NCI-H2171 treated with DMSO at 0.1 percent for 48 hours (cell line): ENCODE data around the gene GLT6D1.

Source experiments
- DNase-seq: peaks from one replicate; lab custom pipeline; 2025; lab: John Stamatoyannopoulos, UW

GLT6D1 gene

DNA sequence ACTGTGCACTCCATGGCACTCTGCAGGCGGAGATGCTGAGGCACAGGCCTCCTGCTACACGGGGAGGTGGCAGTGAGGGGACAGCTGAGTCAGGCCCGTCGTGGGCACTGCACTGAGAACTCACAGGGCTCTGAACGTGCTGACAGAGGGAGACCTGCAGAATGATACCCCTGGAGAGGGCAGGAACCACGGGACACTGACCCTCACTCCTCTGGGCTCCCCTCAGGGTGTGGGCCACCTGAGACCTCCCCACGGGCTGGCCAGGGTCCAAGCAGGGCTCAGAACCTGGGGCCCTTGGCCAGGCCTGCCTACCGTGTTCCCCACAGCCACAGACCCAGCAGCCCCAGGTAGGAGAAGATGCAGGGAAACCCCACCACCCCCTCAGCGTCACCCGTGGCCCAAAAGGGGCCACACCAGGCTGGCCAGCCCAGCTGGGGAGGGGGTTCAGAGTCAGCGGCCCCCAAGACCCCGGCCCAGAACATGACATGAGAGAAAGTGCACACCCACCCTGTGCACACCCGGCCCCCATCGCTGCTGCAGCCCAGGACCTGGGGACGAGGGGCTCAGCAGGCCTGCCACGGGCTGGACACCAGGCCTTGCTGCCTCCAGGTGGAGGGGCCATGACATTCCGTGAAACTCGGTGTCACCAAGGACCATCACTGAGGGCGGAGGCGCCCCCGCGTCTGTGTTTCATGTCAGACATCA is 30.9 kb downstream of the GLT6D1 start:
- DNase-seq: no peak

DNA sequence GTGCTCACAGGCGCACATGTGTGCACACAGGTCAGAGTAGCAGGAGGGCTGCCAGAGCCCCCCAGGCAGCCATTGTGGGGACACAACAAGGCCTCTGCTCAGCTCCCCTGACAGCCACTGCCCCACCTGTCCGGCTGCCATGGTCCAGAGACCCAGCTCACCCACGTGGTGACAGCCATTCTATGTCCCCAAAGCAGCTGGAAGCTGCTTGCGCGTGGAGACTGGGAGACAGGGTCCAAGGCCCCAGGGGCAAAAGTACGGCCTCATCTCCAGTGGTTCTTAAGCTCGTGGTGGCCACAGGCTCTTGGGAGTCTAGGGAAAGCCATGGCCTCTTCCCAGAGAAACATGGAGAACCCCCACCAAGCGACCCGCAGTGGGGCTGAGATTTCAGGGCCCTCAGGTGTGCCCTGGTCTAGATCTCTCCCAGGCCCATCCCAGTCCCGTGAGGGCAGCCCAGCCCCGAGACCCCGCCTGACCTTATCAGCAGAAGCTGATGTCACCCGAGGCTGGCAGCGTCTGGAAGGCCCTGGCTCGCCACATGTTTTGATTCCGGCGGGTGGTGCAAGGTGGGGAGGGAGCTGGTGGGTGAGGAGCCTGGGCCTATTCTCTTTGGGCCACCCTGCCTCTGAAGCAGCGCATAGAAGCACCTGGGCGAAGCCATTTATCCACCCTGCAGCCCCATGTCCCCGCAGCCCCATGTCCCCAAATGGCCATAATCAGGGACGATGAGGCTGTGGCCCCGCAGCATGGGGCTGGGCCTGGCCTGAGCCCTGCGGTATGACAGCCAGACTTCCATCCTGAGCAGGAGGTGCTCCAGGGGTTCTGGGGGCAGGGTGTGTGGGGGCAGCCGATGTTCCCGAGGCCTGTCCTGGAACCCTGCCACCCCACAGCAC is 31.7 kb downstream of the GLT6D1 start:
- no peak for DNase-seq

DNA sequence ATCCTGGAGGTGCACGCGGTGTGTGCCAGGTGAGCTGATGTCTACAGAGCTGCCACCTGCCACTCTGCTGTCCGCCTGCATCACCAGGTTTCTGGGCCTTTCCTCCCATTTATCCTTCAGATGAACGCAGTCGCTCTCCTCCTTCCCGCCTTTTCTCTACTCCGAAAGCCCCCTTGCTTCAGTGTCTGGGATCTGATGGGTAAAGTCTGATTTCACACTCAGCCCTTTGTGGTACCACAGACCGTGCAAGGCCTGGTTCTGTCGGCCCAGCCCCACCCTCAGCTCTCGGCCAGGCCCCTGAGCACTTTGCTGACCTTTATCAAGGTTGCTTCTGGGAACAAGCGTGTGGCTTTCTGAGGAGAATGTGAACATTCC is 32.5 kb downstream of the GLT6D1 start:
- DNase-seq: no peak

DNA sequence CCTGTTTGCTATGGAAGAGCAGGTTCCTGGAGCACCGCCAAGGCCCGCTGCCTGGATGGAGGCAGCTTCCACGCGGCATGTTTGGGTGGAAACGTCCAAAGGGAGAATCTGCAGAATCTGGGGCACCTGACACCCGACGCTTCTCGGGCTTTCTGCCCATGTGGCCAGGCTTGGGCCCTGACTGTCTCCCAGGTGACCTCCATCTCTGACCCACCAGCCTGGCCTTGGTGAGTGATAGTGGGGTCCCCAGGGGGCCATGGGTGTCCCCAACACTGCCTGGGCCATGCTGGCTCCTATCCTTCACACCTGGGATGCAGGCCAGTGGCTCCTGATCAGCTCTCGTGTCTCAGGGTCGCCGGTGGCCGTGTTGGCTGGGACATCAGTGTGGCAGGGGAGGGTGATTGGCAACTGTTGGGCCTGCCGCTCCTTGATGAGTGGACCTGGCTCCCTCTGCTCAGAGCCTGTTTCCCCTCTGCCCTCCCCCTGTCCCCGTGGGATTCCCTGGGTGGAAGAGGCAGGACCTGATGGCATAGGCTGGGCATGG is 34.0 kb downstream of the GLT6D1 start:
- DNase-seq: no peak

DNA sequence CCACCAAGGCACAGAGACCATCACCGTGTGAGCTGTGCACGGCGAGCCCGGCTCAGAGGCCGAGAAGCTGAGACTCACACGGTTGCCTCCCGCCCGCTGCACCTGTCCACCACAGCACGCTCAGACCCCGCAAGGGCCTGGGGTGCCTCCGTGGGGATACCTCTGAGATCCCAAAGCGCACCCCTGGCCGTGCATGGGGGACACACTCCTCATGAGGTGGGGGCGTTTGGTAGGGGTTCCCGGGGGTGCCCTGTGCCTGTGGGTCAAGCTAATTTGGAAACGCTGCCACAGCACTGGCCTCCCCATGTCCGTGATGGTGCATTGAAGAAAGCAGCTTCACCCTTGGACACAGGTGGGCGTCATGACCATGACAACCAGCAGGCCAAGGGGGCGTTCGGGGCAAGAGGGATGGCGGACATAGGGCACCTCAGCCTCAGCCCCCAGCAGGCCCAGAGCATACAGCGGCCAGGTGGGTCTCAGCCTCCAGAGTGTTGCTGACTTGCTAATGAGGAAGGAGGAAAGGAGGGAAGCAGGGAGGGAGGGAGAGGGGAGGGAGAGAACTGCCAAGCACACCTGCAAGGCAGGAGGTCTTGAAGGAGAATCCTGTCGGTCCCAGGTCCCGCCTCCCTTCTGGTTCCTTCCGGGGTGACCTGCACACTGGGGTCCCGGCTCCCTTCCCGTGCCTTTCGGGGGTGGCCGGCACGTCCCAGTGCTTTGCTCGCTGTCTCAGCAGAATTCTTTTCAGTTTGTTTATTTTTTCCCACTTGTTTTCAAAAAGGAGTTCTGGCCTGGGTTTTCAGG is 34.7 kb downstream of the GLT6D1 start:
- no peak for DNase-seq

DNA sequence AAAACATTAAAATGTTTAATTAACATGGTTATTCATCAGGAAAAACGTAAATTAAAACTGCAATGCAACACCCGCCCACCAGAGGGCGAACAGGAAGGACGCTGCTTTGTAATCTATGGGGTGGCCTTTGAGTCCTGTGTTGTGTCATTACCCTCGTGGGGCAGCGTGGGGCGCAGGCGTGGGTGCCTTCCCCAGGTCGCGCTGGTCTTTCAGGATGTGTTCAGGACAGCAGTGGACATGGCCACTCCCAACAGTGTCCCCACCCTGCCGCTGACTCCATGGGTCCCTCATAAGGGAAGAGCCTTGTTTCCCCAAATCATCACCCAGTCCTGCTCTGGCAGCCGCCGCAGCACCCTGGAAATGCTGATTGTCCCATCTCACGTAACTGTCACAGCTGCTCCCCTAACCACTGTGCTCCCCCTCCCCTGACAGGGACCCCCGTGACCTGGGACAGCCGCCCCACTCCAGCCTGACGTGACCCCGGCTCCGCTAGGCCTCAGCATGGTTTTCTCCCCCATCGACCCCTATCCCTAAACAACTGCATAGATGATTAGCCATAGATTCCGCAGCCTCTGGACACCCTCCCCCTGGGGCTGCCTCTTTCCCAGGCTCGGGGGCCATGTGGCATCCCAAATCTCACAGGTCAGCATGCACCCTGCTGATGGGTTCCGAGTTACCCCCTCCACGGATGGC is 36.4 kb downstream of the GLT6D1 start:
- peak; percentile 43 for DNase-seq

DNA sequence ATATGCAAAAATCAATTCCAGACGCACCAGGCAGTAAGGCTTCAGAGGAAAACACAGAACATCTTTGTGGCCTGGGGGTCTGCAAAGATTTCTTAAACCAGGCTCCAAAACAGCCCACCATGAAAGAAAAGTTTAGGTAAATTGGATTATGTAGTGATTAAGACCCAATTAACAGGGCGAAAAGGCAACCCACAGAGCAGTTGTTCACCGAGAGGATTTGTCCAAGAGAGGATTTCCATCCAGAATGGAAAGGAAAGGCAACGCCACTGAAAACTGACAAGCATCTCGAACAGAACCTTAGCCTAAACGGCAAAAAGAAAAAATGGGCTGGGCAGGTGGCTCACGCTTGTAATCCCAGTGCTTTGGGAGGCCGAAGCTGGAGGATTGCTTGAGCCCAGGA is 37.4 kb downstream of the GLT6D1 start:
- no peak for DNase-seq

DNA sequence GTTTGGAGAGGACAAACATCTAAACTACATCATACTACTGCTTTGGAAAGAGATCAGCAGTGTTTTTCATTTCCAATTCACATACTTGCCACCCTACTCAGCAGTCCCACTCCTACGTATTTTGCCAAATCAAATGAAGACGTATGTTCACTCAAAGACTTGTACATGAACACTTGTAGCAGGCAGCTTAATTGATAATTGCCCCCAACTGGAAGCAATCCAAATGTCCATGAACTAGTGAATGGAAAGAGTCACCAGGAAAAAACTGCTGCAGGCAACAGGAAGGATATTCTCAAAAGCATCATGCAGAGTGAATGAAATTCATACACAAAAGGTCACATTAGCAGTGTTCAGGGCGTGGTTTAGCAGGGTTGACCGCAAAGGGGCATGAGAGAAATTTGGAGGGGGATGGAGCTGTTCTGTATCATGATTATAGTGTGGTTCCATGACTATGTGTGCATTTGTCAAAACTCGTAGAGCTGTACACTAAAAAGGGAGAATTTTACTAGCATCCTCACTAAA is 39.0 kb downstream of the GLT6D1 start:
- DNase-seq: no peak

DNA sequence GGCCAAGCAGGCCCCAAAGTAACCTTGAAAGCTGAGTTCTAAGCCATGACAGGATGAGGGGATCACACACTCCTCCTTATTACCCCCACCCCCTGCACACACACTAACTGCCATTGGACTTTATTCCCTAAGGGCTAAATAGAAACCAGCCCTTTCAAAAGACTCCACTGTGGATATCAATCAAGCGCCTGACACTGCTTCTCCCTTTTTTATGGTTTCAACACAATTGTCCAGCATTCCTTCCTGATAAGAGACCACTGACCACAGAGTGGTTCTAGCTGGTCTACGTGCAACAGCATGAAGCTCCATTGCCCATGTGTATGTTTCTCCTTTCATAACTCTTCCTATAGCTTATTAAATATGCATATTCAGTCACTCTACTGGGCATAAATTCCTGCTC is 43.1 kb downstream of the GLT6D1 start:
- no peak for DNase-seq

DNA sequence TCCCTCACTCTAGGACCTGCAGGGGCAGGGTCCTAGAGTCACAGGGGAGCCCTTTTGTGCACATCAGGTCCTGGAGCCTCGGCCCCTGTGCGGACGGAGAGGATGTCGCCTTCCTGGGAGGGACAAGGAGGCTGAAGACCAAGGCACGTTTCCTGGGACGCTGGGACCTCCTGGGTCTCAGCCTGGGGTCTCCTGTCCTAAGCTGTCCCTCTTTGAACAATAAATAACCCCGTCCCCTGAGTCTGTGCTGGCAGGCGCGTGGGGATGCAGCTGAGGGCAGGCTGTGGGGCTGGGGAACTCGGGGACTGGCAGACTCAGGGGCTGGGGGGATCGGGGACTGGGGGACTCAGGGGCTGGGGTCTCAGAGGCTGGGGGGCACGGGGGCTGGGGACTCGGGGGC is 46.7 kb downstream of the GLT6D1 start:
- DNase-seq: no peak

DNA sequence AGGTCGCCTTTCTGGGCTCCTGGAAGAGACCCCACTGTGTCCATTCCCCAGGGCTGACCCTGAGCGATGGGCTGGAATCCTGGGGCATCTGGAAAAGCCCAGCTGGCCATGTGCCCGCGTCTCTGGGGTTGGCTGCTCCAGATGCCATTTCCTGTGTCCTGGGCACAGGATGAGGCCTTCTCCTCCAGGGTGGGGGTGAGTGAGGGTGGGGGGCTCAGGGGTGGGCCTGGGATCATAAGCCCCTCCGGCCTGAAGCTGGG is 47.1 kb downstream of the GLT6D1 start:
- DNase-seq: no peak

DNA sequence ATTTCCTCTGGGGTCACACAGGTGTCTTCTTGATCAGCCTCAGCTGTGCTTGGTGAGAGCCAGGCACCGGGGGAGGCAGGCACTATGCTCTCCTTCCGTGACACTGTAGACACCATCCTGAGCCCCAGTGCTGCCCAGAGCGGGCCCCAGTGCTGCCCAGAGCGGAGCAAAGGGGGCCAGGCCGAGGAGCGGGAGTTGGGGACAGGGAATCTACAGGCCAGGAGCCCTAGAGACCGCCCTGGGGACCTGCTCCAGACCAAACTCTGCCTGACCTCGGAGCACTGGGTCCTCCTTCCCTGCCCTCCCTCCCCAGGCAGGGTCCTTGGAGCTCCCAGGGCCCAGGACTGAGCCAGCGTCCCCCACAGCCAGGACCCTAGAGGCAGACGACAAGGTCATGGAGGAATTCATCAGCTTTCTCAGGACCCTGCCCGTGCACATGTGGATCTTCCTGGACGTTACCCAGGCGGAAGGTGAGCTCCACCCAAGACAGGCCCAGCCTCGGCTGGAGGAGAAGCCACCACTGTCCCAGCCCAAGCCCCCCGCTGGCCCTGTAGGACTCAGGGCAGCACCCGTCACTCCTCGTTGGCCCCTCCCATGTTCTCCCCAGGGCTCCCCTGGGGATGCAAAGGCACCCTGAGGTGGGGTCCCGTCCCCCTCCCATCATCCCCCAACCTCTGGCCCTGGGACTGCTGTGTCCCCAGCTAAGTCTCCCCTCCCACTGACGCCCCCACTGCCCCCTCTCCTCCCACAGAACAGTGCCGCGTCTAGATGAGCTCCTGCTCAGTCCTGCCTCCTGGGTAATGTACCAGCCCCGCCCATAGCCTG is 47.6 kb downstream of the GLT6D1 start:
- DNase-seq: no peak

DNA sequence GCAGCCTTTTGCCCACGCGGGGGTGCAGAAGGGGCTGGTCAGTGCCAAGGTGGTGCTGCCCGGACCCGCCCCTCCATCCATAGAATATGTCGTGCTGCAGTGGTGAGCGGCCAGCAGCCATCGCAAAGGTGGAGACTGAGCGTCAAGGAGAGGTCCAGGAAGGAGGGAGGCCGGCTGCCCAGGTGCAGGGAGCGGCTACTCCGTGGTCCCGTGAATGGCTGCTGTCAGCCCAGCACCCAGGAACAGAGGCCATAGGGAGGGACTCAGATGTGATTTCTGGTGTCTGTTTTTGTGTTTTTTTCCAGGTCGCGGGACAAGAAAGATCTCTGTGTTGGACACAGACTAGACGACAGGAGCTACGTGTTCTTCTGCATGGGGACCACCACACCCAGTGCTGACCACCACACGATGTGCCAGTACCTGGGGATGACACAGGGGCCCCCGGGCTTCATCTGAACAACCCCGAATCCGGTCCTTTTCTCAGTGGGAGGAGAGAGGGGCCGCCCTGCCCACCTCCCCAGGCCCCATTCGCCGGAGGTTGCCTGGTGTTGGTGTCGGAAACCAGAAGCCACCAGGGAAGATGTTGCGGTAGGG is 48.8 kb downstream of the GLT6D1 start:
- DNase-seq: no peak

DNA sequence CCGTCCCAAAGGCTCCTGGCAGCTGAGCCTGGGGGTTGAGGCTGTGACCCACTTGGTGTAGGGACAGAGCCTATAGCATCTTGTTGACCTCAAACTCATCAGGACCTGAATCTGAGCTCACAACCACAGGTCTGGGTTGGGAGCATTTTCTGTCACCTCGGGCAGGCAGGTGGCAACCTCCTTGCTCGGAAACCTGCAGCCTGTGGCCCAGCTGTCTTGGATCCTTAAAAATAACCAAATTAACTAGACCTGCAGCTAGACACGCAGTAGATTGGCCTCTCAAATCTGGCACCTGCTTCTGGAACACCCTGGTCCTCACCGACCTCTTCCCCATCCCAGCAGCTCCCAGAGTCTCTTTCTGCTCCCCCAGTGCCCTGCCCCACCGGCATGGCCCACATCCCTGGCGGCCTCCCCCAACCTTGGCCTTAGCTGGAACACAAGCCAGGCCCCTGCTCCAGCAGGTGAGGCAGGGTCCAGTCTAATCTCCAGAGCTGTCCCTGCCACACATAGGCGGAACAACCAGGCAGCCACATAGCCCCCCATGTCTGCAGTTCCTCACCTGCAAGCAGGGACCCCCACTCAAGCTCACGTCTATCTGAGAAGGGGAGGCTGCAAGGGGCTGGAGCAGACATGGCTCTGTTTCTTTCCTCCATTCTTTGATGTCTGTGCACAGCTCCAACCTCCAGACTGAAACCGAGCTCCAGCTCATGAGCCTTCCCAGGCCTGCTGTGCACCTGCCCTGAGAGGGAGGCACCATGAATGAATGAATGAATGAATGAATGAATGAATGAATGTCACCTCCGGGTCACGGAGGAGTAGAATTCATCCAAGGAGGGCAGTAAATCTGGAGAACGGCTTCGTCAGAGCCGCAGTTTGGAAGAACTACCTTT is 49.5 kb downstream of the GLT6D1 start:
- no peak for DNase-seq

DNA sequence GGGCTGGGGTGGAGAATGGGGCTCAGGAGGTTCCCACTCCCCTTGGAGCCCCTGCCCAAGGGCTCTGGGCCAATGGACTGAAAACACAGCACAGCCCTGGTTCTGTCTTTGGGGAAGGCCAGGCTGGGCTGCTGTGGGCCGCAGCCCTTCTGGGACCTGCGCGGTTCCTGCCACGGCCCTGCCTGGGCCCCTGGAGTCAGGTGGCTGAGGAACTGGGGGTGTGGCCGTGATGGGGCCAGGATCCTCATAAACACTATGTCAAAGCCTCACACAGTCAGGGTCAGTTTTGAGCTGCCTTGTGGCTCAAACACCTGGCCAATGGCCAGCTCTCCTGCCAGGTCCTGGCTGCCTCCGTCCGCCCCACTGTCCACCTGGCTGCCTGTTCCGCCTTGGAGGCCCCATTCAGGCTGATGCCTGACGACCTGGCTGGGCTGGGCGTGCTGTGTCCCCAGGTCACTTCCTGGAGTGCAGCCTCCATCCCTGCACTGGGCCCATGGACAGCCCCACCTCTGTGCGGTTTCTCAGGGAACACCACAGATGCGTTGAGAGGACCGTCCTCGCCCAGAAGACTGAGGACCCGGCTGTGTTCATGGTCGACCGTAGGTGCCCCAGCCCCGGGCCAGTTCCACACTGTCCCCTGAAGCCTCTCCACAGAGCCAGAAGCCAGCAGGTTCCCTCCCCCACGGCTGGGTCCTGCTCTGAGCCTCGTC is 50.3 kb downstream of the GLT6D1 start:
- no peak for DNase-seq

DNA sequence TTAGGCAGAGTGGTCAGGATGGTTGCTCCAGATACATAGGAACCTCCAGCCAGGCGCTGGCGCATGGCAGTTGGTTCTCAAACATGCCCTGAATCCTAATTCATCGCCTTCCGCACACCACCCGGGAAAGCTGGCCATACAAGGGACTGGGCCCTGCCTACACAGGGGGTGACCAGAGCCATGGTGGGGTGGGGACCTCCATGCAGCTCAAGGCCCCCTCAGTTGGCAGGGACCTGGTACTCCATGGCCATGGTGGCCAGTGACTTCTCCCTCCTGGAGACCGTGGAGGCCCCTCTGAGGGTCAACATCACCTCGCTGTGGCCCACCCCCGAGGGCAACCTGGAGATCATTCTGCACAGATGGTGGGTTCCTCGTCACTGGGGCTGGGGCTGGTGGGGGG is 51.0 kb downstream of the GLT6D1 start:
- no peak for DNase-seq

DNA sequence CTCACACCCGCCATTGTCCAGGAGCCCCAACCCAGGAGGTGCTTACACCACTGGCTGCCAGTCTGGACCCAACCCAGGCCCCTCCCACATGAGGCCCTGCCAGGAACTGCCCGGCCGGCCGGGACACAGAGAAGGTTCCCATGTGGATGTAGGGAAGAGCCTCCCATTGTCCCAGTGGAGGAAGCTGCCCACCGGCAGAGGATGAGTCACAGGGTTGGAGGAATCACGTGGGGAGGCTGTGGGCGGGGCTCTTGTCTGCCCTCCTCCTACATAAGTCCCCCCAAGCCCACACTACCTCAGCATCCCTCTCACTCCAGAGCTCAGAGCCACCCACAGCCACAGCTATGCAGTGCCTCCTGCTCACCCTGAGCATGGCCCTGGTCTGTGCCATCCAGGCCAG is 51.7 kb downstream of the GLT6D1 start:
- DNase-seq: no peak

DNA sequence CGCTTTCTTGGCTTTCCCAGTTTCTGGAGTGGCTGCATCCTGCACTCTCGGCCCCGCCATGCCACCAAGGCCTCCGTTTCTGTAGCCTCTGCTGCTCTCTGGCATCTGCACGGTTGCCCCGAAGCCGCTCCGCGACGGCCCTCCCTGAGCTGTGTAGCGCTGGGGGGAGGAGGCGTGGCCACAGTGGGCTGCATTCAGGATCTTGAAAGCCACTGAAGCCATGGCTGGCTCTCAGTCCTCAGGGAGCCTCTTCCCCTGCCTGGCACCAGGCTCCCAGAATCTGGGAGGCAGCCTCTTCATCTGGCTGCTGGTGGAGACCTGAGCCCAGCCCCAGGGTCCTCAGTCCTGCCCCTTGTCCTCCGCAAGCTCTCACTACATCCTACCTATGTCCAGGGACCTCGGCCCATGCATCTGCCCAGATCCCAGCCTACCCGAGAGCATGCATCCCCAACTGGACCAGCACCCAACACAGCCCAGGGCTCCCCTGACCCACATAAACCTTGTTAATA is 52.7 kb downstream of the GLT6D1 start:
- DNase-seq: no peak

DNA sequence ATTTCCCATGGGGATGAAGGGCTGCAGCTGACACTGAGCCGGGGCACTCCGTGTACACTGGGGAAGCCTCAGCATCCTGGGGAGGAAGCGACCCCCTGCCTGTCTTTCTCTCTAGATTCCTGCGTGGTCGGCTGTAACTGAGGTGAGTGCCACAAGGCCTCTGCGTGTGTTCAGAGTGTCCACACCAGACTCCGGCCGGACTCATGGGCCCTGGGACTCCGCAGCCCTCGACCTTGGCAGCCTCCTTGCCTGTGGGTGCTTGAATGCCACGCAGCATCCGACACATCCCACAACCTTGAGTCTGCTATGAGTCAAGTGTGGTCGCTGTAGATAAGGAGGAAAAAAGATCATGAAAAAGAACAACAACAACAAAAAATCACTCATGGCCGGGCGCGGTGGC is 54.4 kb downstream of the GLT6D1 start:
- DNase-seq: no peak
